GM21528 (cell line): ENCODE results near the gene EXOG.

Source experiments
- ATAC-seq: cut with Tn5 transposase; IDR thresholded peaks from one replicate; pipeline ENCODE4 v1.9.1; 2021; ENCODE audit warnings: mild to moderate bottlenecking, moderate library complexity; ENCODE audit not compliant: unreplicated experiment, low FRiP score

The EXOG gene

DNA sequence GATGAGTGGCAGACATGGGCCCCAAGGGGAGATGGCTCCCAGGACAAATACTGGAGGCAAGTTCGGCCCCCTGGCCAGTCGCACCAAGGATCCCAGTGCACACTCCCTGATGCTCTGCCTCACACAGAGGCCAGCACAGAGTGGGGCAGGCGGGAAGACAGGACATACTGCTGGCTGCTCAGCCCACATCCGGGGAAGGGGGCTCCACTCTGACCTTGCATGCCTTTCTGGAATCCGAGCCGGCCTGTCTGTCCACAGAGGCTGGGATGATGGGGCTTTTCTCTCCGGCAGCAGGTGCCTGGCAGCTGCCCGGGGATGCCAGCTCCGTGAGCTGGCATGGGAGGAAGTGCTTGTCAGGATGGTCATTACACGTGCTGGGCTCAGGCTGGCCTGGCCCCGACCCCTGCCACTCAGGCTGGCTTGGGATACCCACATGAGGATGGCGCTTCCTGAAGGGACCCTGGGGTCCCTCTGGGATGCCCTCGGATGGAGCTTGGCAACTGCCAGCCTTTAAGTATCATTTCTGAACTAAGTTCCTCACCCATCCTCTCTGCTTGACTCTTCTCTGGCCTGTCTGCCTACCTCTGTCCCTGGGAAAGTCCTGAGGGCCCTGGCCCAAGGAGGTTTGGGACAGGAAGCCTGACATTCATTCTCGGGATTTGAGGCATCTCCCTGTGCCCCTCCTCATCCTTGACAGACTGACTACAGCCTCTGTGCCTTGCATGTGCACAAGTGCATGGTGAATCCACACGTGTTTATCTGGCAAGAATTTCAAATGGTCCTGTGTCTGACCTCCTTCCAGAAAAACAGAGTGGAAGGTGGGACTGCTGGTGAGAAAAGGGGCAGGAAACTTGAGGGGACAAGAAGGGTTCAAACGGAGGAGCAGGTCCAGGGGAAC is 46.5 kb downstream of the EXOG start:
- no peak for ATAC-seq

DNA sequence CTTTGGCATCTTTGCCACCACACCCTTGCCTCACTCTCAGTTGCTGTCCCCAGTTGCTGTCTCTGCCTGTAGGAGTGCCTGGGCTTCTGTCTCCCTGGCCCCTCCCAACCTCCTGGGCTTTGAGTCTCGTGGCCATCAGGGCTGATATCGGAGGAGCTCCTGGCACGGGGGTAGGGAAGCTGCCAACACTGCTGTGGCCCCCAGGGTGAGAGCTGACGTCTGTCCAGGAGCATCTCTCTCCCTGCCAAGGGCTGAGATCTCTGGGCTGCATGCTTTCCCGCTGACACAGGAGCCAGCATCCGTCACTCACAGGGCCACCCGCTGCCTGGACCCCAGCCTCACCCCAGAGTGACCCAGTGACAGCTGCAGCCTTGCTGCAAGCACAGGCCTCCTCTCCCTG is 47.4 kb downstream of the EXOG start:
- ATAC-seq: no peak

DNA sequence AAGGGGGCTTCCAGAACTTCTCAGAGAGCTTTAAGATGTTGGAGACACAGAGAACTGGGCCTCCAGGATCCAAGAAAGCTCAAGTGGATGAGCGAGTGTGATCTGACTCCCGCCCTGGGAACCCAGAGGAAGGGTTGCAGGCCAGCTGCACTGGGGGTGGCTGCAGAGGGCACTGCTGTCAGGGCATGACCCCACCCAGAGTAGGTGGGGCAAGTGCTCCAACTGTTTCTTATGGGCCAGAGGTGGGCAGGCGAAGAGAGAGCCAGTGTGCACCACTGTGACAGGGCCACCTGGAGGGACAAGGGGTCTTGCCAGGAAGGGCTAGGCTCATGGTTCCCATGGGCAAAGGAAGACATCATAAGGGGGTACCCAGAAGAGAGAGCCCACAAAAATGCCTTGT is 48.8 kb downstream of the EXOG start:
- no peak for ATAC-seq

DNA sequence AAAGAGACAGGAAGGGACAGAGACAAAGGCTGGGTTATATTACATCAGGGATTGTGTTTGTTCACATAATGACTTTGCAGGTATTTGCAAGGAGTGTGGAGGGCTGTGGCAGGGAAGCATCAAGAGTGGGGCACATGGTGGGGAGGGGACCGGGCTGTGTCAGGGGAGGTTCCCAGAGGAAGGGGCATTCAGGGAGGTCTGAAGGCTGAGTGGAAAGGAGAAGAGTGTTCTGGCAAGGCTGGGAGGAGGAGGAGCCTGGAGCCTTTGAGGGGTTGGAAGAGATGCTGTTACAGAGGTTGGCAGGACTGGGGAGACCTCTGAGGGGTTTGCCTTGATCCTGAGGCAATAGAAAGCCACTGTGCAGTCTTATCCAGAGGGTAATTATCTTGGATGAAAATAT is 49.4 kb downstream of the EXOG start:
- ATAC-seq: no peak

DNA sequence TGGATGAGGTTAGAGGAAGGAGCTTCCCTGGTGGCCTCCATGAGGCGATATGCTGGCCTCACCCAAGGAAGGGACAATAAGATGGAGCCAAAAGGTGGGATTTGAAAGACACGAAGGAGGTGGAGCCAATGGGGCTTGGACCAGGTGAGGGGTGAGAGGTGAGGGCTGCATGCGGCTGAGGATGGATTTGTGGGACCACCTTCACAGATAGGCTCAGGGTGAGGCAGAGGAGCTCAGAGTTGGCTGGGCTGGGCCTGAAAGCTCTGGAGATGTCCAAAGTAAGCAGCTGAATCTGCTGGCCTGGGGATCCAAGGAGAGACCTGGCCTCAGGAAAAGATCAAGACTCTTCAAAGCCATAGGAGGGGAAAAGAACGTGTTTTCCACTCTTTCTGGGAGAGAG is 49.8 kb downstream of the EXOG start:
- no peak for ATAC-seq

DNA sequence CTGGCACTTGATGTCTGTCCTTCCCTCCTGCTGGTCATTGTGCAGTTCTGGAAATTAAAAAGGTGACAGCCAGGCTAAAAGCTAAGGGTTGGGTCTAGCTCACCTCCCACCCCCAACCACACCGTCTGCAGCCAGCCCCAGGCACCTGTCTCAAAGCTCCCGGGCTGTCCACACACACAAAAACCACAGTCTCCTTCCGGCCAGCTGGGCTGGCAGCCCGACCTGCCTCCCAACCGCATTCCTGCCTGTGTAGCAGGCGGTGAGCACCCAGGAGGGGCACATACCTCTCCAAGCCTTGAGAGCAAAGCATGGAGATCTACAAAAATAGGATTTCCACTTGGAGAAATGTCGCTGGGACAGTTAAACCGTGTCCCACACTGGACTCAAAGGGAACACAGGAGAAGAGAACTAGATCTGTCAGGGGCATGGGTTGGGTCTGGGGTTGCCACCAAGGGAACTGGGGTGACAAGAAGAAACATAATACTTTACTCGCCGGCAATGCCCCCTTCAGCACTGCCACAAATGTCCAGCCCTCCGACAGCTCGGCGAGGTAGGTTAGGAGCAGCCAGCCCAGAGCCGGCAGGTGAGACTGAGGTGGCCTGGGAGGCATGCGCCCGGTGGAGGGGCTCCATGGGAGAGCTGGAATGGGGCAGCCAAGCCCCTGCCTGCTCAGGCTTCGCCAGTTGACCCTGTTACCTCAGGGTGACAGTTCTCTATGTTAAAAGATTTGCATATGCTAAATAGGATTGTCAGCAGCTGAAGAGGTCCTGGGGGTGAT is 52.2 kb downstream of the EXOG start:
- ATAC-seq: no peak

DNA sequence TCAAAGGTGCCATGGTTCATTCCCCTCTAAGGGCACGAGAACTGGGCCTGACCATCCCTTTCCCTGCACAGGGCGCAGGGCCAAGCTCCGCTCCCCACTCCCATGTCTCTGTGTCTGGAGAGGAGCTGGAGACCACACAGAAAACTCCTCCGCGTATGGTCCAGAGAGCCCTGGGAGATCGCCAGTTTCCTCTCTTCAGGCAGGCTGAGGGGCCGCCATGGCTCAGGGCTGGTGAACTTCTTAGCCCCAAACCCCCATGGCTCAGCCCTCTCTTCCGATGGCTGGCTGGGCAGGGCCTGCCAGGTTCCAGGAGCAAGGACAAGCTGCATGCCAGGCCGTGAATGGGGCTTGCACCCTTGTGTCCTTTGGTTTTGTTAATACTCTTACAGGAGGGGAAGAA is 52.9 kb downstream of the EXOG start:
- ATAC-seq: no peak

DNA sequence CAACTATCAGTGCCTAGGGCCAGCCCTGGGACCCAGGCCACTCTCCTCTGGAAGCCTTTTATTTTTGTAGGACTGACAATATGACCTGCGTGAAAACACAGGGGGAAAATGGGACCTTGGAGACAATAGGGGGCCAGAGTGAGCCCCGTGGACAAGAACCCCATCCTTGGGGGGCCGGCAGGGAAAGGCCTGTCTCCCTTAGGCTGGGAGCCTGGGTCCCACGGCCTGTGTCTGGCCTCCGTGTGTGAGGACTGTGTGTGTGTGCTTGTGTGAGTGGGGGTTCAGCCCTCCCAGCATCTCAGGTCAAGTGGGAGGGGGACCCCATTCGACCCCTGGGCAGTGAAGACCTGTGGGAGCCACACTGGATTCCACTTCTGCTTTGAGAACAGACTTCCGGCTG is 53.3 kb downstream of the EXOG start:
- ATAC-seq: no peak

DNA sequence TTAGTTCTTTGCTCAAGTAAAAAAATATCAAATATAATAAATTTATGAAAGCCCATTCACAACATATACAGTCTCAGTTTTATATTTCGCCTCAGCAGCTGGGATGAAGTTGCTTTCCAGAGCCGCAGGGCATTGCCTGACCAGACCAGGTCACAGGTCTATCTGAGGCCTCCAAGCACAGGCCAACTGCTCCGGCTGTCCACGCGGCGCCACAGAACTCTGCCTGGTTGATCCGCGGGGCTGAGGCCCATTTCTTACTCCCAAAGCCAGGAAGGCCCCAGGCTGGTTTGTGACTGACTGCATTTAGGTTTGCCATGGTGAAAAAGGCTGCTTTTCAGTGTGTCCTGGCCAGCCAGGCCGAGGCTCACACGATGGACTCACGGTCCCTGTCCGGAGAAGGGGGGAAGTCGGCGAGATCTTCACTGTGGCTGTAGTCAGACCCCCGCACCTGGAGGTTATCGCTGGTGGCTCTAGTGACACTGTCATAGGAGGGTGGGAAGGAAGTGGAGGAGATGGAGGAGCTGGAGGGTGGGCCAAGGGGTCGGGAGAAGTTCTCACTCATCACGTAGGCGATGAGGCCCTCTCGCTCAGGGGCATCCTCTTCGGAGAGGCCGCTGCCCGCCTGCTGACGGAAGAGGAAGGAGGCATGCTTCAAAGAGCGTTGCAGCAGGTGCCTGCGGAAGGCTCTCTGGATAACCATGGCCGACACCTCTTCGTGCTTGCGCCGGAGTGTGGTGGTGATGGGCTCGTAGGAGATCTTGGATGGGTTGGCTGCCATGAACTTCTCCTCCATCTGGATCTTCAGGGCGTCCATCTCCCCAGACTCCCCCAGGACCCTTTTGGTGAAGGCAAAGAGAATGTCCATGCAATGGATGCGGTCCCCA is 54.1 kb downstream of the EXOG start:
- ATAC-seq: no peak

DNA sequence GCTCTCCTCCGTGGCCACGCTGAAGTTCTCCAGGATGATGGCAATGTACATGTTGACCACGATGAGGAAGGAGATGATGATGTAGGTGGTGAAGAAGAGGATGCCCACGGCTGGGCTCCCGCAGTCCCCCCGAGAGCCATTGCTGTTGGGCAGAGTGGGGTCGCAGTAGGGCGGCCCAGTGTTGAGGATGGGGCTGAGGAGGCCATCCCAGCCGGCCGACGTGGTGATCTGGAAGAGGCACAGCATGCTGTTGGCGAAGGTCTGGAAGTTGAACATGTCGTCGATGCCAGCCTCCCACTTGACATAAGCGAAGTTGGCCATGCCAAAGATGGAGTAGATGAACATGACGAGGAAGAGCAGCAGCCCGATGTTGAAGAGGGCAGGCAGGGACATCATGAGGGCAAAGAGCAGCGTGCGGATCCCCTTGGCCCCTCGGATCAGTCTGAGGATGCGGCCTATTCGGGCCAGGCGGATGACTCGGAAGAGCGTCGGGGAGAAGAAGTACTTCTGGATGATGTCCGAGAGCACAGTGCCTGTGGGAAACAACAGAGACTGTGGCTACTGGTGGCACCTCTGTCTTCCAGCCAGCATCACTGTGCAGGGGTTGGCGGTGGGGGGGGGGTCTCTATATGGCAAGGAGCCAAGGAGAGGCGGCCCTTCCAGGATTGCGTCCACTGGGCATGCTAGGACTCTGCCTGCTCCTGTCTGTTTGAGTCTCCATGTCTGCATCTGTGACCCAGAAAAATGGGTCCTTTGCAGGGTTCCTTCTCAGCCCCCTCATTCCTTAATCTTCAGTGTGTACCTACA is 55.1 kb downstream of the EXOG start:
- no peak for ATAC-seq

DNA sequence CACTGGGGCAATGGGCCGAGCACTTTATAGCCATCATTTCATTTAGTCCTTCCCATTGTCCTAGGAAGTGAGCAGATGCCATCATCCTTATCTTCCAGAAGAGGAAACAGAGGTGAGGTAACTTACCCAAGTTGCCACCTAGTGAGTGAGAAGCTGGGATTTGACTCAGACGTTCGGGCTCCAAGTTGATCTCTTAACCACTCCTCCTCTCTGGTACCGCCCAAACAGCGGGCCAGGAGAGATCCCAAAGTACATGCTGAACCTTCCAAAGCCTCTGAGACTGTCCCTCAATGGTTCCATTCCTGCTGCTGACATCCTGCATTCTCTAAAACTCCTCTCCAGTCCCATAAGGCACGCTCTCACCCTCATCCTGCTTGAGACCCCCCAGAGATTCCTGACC is 56.2 kb downstream of the EXOG start:
- no peak for ATAC-seq

DNA sequence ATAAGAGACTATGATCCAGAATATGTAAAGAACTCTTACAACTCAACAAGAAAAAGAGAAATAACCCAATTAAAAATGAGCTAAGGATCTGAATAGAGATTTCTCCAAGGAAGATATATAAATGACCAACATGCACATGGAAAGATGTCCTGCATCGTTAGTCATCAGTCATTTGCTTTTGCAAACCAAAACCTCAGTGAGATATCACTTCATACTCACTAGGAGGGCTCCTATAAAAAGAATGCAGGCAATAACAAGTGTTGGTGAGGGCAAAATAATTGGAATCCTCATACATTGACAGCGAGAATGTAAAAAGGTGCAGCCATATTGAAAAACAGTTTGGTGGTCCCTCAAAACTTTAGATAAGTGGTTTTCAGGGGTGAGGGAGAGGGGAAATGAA is 56.9 kb downstream of the EXOG start:
- no peak for ATAC-seq

DNA sequence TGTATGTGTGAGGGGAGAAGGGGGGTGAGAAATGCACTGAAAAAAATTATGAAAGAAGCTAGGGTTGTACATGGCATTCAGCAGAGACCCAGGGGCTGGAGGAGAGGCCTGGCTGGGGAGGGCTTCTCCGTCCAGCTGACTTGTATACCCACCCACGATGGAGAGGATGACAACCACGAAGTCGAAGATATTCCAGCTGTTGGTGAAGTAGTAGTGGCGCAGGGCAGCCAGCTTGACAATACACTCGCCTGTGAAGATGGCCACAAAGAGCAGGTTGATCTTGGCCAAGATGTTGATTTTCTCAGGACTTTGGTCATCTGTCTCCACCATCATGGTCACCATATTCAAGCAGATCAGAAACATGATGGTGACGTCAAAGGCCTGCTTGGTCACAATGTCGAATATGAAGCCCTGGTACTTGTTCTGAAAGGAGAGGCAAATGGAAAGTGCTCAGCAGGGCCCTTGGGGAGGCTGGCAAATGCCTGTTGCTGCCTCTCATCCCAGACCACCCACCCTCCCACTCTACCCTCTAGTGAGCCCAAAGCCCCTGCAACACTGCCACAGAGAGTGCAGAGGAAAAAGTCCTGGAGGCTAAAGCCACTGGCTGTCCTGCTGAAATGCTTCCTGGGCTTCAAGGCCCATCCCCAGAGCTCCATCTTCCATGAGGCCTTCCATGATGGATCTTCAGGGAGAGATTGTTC is 58.1 kb downstream of the EXOG start:
- no peak for ATAC-seq

DNA sequence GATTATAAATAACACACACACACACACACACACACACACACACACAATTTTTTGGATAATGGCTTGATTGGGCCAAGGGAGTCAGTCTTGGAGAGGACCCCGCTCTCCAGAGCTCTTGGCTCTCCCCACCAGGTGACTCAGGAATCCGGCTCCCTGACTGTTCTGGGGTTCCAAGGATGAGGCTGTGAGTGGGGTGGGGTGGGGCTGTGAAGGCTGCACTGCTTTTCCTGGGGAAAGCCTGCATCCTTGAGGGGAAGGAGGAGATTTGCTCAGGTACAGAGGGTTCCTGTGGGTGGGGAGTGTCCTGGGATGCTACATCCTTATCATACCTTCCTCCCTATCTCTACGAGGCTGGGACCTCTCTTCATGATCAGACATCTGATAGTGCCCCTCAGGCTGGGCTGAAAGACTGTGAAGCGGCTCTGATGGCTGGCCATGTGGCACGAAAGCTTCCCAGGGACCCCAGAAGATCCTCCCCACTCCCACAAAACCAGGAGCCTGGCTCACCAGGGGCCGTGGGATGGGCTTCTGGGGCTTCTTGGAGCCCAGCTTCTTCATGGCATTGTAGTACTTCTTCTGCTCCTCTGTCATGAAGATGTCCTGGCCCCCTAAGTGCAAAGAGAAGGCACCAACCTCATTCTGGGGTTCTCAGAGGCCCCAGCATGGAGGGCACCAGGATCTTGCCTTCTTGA is 59.2 kb downstream of the EXOG start:
- ATAC-seq: no peak

DNA sequence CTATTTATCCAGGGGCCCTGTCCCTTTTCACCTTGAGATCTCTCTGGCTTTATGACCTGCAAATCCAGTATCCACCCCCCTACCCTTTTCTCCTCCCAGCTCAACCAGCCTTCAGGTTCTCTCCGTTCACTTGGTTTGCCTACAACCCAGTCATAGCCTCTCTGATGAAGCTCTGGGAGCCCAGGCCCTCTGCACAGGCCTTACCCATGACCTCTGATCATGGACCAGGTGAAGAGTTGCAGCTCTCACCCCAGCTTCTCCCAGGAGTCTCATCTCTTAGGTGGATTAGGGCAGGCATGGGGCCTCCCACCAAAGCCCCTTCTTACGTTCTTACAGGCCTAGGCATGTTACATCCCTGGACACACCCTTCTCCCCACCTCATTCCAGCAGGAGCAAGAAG is 59.8 kb downstream of the EXOG start:
- ATAC-seq: no peak

DNA sequence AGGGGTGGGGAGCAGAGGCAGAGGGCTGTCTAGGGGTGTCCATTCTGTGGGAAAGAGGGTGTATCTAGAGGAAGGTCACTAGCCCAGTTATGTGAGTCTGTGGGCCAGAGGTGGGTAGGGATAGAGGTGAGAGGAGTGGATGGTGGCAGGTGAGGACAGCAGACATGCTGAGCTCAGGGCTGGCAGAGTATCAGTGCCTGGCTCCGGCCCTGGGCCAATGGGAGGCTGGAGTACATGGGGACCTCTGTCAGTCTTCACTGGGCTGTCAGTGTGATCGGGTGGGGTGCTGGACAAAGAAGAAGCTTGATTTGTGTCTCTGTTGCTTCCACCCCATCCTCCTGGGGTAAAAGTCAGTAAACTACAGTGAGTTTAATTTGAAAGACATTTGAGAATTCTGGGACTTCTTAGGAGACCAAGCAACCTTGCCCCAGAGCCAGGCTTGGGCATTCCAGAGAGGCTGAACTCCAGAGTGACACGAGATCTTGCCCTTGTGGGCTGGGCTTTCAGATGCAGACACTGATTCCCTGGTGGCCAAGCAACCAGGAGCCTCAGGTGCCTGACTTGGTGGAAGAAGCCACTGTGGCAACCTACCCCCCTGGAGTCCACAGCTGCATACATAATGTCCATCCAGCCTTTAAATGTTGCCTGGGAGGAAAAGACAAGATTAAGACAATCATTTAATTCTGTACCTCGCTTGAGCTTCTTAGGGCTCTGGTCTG is 60.7 kb downstream of the EXOG start:
- no peak for ATAC-seq

DNA sequence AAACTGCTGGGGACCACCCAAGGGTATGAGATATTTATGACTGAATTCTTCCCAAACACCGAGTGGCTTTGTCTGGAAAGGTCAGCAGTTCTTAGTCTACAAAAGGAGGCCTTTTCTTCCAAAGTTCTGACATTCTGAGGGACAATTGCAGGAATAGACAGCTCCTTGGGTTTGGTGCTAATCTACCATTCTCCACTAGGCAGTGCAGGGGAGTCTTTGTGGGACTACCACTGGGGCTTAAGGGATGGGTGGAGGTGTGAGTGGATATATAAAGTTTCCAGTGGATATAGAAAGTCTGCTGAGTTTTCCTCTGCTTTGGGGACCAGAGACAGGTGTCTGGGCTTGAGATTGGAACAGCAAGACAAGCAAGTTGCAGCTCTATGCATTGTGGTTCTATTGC is 62.7 kb downstream of the EXOG start:
- no peak for ATAC-seq

DNA sequence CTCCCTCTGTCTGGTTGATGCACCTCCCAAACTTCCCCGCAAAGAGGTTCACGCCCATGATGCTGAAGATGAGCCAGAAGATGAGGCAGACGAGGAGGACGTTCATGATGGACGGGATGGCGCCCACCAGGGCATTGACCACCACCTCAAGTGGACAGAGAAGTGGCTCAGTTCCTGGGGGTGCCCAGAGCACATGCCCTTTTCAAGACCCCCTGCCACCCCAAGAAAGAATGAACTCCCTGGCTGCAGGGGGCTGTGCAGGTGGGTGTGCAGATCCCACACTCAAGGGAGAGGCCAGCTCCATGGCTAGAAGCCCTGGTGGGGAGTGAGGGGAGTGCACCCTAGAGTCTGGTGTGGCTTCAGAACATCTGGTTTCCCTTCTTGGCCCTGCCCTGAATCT is 64.1 kb downstream of the EXOG start:
- no peak for ATAC-seq
